Activated T-cell treated with anti-CD3 and anti-CD28 coated beads, Interleukin-2, amount 50 U/mL, for 4 hours (primary cell): Measurements from ENCODE around the gene LOXL3. TPM values are rescaled to one million over a fixed set of nuclear protein-coding genes. Genes with fewer than 3 reads are reported as not detected.
"Not testable (repeated sequence)": the region's sequence is repeated elsewhere in the genome, so short reads cannot be mapped to it uniquely, and the experiment has no call there.

Experiments used
- ATAC-seq, 2 donors: fragments of 200-7000 bp; cut with Tn5 transposase; one replicate each; pipeline ENCODE4 v1.10.0; 2021
- DNase-seq: peaks from one replicate; pipeline ENCODE4 v3.0.0-alpha.2; 2020
- H3K27me3 Mint-ChIP-seq: one replicate; pipeline ENCODE4 v1.8.0; 2021; ENCODE audit warnings: low read depth, mixed read lengths
- H3K36me3 Mint-ChIP-seq: one replicate; pipeline ENCODE4 v1.8.0; 2022; ENCODE audit warnings: mixed read lengths; ENCODE audit not compliant: insufficient read depth
- H3K4me1 Mint-ChIP-seq: one replicate; pipeline ENCODE4 v1.8.0; 2021; ENCODE audit warnings: low read depth, mixed read lengths
- H3K4me3 Mint-ChIP-seq: one replicate; pipeline ENCODE4 v1.8.0; 2021; ENCODE audit warnings: mild to moderate bottlenecking, moderate library complexity, mixed read lengths
- H3K9me3 Mint-ChIP-seq: one replicate; pipeline ENCODE4 v1.8.0; 2021; ENCODE audit warnings: mixed read lengths
- total RNA-seq, 3 donors: library from RNA; stranded (reverse); gene quantifications; one replicate each; pipeline ENCODE4 v1.2.1, GENCODE V29; 2021

The LOXL3 gene
- total RNA-seq, 3 donors from 2014 or later = 0.49 to 1.0 (median 0.99) TPM

DNA sequence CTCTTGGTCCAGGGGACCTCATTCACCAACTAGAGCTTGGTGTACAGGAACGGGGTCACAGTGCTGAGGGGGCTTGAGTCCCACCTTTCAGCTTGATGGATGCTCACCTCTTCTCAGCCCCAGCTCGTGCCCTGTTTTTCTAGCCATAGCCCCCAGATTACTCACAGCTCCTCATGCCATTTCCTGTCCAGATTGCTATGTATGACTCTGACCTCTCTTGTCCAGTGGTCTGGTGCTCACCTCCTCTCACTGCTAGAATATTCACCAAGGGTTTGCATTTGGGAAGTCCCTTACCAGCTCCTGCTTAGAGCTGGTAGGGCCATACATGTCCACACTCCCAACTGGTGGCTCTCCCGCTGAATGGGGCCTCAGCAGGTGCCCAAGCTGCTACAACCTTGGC is 60.2 kb downstream of the LOXL3 start:
- Mint-ChIP-seq H3K4me3 (no peak overlapping the region), H3K36me3 (peaks cover 37% of the 10 kb centered on the region), H3K4me1 (peaks cover 11% of the 10 kb centered on the region), H3K9me3 (no peaks in the 10 kb centered on the region), H3K27me3 (peaks cover 11% of the 10 kb centered on the region)
- no peak for DNase-seq
- ATAC-seq = no peak

DNA sequence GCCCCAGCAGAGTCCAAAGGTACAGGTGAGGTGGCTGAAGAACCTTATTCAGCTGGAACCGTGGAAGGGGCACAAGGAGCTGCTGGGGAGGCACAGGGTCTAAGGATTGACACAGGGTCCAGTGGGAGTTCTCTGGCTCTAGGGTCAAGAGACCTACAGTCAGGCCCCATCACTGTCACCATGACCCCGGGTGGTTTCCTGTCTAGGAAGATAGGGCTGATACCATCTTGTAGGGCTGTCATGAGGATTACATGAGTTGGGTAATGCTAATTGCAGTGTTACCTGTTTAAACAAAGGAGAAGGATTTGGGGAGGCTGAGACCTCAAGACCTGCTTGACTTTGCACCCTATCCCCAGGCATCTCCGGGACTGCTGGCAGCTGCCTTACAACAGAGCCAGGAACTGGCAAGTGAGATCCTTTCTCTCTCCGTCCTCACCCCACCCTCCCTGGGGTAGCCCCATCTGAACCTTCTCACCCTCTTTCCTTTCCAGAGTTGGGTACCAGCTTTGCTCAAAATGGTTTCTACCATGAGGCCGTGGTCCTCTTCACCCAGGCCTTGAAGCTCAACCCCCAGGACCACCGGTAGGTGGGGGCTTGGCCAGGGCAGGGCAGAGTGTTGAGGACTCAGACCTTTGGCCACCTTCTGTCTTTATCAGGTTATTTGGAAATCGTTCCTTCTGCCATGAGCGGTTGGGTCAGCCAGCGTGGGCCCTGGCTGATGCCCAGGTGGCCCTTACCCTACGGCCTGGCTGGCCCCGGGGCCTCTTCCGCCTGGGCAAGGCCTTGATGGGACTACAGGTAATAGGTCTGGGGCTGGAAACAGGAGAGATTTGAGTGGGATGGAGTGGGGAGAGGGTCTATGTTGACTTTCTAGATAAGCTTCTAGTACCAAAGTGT is 61.8 kb downstream of the LOXL3 start:
- Mint-ChIP-seq H3K4me1 (no peaks in the 10 kb centered on the region), H3K4me3 (no peak overlapping the region), H3K27me3 (no peaks in the 10 kb centered on the region), H3K36me3 (peaks cover 38% of the 10 kb centered on the region), H3K9me3 (no peaks in the 10 kb centered on the region)
- ATAC-seq (no peak), DNase-seq (no peak)

DNA sequence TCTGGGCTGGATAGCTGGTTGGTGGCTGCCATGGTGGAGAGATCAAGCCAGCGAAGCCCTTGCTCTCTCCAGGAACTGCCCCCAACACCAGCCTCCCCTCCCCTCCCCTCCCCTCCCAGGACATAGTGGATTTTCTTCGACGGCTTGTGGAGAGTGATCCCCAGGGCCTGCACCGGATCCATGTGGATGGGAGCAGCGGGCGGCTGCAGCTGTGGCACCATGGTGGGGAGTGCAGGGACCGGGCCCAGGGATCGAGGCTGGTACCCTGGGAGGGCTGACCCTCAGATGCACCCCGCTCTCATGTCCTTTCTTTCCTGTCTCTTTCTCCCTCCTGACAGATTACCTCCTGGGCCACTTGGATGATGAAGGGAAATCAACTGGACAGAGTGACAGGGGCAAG is 63.8 kb downstream of the LOXL3 start:
- no peak overlapping the region for H3K4me3 Mint-ChIP-seq
- H3K4me1 Mint-ChIP-seq = peaks cover 2% of the 10 kb centered on the region
- no peaks in the 10 kb centered on the region for H3K27me3 Mint-ChIP-seq
- ATAC-seq (no peak), DNase-seq (no peak)
- H3K9me3 Mint-ChIP-seq = no peaks in the 10 kb centered on the region
- peaks cover 47% of the 10 kb centered on the region for H3K36me3 Mint-ChIP-seq

DNA sequence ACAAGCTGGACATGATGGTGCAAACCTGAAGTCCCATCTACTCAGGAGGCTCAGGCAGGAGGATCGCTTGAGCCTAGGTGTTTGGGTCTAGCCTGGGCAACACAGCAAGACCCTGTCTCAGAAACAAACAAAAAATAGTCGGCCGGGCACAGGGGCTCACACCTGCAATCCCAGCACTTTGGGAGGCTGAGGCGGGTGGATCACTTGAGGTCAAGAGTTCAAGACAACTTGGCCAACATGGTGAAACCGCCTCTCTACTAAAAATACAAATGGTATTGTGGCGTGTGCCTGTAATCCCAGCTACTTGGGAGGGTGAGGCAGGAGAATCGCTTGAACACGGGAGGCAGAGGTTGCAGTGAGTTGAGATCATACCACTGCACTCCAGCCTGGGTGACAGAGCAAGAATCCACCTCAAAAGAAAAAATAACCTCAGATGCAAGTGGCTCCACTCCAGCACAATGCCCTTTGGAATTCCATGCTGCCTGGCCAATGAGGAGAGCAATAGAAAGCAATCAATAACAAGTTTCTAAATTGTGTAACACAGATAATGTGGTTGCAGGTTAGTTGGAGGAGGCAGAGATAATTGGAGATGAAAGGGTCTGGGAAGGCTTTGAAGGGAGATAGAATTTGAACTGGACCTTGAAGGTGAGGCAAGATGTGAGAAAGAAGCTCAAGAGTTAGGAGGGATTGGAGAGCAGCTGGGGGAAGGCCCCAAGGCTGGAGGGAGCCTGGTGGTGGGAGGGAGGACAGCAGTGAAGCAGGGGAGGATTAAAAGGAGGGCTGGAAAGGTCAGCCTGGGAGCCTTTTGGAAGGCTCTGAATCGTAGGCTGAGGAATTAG is 64.9 kb downstream of the LOXL3 start:
- ATAC-seq = no peak
- no peaks in the 10 kb centered on the region for H3K27me3 Mint-ChIP-seq
- H3K9me3 Mint-ChIP-seq = no peaks in the 10 kb centered on the region
- H3K4me1 Mint-ChIP-seq = peaks cover 4% of the 10 kb centered on the region
- DNase-seq = no peak
- H3K36me3 Mint-ChIP-seq = peaks cover 42% of the 10 kb centered on the region
- no peak overlapping the region for H3K4me3 Mint-ChIP-seq

DNA sequence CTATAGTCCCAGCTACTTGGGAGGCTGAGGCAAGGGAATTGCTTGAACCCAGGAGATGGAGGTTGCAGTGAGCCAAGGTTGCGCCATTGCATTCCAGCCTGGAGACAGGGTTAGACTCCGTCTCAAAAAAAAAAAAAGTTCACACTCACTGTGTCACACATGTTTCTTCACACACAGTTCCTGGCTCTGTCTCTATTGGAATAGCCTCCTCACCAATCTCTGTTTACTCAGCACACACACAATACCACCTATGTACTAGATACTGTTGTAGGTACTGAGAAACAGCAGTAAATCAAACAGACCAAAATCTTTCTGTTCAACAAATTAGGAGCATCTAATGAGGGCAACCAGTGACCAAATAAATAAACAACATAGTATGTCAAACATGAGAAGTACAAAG is 67.6 kb downstream of the LOXL3 start:
- Mint-ChIP-seq H3K4me3 (no peak overlapping the region), H3K9me3 (no peaks in the 10 kb centered on the region), H3K36me3 (peaks cover 26% of the 10 kb centered on the region), H3K4me1 (peaks cover 15% of the 10 kb centered on the region), H3K27me3 (no peaks in the 10 kb centered on the region)
- ATAC-seq (no peak), DNase-seq (no peak)

DNA sequence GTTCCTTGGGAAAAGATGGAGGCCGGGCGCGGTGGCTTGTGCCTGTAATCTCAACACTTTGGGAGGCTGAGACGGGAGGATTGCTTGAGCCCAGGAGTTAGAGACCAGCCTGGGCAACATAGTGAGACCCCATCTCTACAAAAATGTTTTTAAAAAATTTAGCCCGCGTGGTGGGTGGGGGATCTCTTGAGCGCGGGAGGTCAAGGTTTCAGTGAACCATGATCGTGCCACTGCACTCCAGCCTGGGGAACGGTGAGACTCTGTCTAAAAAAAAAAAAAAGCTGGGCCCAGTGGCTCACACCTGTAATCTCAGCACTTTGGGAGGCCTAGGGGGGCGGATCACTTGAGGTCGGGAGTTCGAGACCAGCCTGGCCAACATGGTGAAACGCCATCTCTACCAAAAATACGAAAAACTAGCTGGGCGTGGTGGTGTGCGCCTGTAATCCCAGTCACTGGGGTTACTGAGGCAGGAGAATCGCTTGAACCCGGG is 70.0 kb downstream of the LOXL3 start:
- Mint-ChIP-seq H3K4me3 (peak overlapping the region; percentile 99), H3K36me3 (peaks cover 14% of the 10 kb centered on the region), H3K4me1 (peaks cover 30% of the 10 kb centered on the region)
- H3K9me3 Mint-ChIP-seq, H3K27me3 Mint-ChIP-seq, DNase-seq, ATAC-seq: not testable (repeated sequence)

DNA sequence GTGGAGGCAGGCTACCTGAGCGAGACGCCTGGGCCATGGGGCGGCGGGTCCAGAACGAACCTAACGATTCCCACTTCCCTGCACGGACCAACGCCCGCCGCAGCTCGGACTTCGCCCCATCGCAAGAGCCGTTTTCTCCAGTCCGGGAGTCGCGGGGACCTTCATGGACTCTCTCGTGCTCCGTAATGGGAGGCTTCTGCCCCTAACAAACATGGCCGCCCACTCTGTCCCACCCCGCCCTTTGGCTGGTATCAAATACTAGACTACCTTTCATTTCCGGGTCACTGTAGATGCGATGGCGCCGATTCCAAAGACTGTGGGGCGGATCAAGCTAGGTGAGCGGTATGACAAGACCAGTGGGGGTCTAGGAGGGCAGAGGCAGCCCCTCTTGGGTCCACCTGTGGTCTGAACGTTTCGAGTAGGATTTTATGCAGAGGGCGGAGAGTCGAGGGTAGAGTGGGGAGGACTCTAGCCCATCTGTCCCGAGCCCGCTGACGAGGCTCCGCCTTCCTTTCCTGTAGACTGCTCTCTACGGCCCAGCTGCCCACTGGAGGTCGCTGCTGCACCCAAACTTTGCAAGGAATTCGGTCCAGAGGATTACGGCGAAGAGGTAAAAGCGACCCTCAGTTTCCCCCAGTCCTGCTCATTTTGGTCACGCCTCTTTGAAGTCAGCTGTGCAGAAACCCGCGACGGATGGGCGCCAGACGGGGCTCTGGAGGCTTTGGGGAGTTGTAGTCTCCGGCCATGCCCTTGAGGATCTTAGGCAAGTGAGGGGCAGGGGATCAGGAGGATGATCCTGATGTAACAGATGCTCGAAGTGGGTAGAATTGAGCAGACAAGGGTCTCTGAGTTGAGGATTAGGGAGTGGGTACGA is 70.7 kb downstream of the LOXL3 start, which contains the start of the genes CCDC142 and TTC31:
CCDC142 (minus strand) TSS at position 198 of the 874 bp plus-strand sequence; CDS start at position 37, 161 bp downstream.
TTC31 (plus strand) TSS at position 281 of the 874 bp plus-strand sequence; CDS start at position 296, 15 bp downstream.
- DNase-seq (peak; percentile 90), ATAC-seq (peak; percentile 91 to 93)
- H3K4me1 Mint-ChIP-seq = peaks cover 30% of the 10 kb centered on the region
- H3K9me3 Mint-ChIP-seq = no peaks in the 10 kb centered on the region
- H3K4me3 Mint-ChIP-seq = peak within 1 kb of the TSS; percentile 99
- peaks cover 14% of the 10 kb centered on the region for H3K36me3 Mint-ChIP-seq
- H3K27me3 Mint-ChIP-seq = no peaks in the 10 kb centered on the region

Other genes starting within 250 kb of the LOXL3 start
- gene SLC4A5, start 210.5 kb downstream of the LOXL3 start, total RNA-seq = 1 to 10 TPM; 1.3 to 1.5 (median 1.4) TPM
- 10 to 100 TPM; 94.4 to 97.7 (median 97.6) TPM for gene DCTN1, start 173.6 kb downstream of the LOXL3 start, total RNA-seq
- 1 to 10 TPM; 1.3 to 1.4 (median 1.4) TPM for gene C2orf81, start 132.3 kb downstream of the LOXL3 start, total RNA-seq
- gene WDR54, start 132.2 kb downstream of the LOXL3 start, total RNA-seq = 10 to 100 TPM; 29.1 to 32.1 (median 31.3) TPM
- gene RTKN, start 112.0 kb downstream of the LOXL3 start, total RNA-seq = 1 to 10 TPM in 1 of 3 donors, under 1 TPM in 2; 0.47 to 1.0 (median 0.71) TPM
- 10 to 100 TPM; 49.3 to 72.6 (median 55.8) TPM for gene INO80B, start 98.9 kb downstream of the LOXL3 start, total RNA-seq
- gene WBP1, start 95.5 kb downstream of the LOXL3 start, total RNA-seq = 10 to 100 TPM; 19.3 to 21.5 (median 19.4) TPM
- 100 to 1,000 TPM in 2 of 3 donors, 10 to 100 TPM in 1; 98.7 to 107 (median 103) TPM for gene MOGS, start 88.6 kb downstream of the LOXL3 start, total RNA-seq
- gene MRPL53, start 81.3 kb downstream of the LOXL3 start, total RNA-seq = 100 to 1,000 TPM; 105 to 106 (median 106) TPM
- 10 to 100 TPM; 13.7 to 17.3 (median 13.9) TPM for gene CCDC142, start 70.9 kb downstream of the LOXL3 start, total RNA-seq
- gene TTC31, start 70.9 kb downstream of the LOXL3 start, total RNA-seq = 10 to 100 TPM; 22.4 to 23.8 (median 23.4) TPM
- under 1 TPM in 2 of 3 donors, not detected in 1; 0.22 to 0.24 TPM for gene LBX2, start 54.3 kb downstream of the LOXL3 start, total RNA-seq
- gene PCGF1, start 46.2 kb downstream of the LOXL3 start, total RNA-seq = 10 to 100 TPM; 21.7 to 32.4 (median 28.8) TPM
- gene TLX2, start 39.5 kb downstream of the LOXL3 start, total RNA-seq = not detected
- gene DQX1, start 27.7 kb downstream of the LOXL3 start, total RNA-seq = under 1 TPM; 0.28 to 0.34 (median 0.30) TPM
- 100 to 1,000 TPM; 200 to 204 (median 203) TPM for gene AUP1, start 24.2 kb downstream of the LOXL3 start, total RNA-seq
- 10 to 100 TPM; 46.2 to 54.6 (median 50.5) TPM for gene HTRA2, start 24.0 kb downstream of the LOXL3 start, total RNA-seq
- 10 to 100 TPM; 24.1 to 27.9 (median 25.9) TPM for gene DOK1, start 778 bp upstream of the LOXL3 start, total RNA-seq
- not detected for gene M1AP, start 94.4 kb upstream of the LOXL3 start, total RNA-seq
- 1 to 10 TPM; 5.3 to 6.4 (median 5.4) TPM for gene SEMA4F, start 100.3 kb upstream of the LOXL3 start, total RNA-seq